Measurements from ENCODE around the gene KLHL22.

DNA sequence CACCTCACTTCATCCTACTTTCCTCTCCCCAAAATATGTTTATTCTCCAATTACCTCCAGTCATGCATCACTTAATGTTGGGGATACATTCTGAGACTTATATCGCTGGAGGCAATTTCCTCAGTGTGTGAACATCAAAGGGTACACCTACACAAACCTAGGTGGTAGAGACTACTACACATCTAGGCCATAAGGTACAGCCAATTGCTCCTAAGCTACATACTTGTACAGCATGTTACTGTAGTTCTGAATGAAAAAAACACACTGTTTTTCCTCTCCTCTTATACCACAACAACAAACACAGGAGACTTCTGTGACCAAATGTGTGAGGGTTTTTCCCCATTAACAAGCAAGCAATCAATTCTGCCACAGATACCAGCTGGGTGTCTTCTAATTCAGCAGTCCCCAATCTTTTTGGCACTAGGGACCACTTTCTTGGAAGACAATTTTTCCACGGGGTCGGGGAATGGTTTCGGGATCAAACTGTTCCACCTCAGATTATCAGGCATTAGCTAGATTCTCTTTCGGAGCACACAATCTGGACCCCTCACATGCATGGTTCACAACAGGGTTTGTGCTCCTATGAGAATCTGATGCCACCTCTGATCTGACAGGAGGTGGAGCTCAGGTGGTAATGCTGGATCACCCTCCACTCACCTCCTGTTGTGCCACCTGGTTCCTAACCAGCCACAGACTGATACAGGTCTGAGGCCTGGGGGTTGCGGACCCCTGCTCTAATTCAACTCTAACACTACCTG lies 5.2 kb downstream of the KLHL22 start:
- no peak for TF ChIP-seq EP300 (IDR thresholded peaks at IDR 0.05; ENCODE audit: borderline replicate concordance in 1 of 2, low read depth in 2 of 2, low read length in 2 of 2)
- TF ChIP-seq CREB1 (IDR thresholded peaks at IDR 0.05) = no peak
- TF ChIP-seq HDAC6 (IDR thresholded peaks at IDR 0.05; ENCODE audit: low read depth, low read length) = no peak
- TF ChIP-seq SIN3A (conservative IDR thresholded peaks at IDR 0.05 in 1 of 2, IDR thresholded peaks at IDR 0.05 in 1 of 2; ENCODE audit: low read depth in 1 of 2, low read length in 2 of 2) = no peak
- TF ChIP-seq, protein P1, sequence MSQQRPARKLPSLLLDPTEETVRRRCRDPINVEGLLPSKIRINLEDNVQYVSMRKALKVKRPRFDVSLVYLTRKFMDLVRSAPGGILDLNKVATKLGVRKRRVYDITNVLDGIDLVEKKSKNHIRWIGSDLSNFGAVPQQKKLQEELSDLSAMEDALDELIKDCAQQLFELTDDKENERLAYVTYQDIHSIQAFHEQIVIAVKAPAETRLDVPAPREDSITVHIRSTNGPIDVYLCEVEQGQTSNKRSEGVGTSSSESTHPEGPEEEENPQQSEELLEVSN (IDR thresholded peaks at IDR 0.05) = no peak
- TF ChIP-seq, protein P2, sequence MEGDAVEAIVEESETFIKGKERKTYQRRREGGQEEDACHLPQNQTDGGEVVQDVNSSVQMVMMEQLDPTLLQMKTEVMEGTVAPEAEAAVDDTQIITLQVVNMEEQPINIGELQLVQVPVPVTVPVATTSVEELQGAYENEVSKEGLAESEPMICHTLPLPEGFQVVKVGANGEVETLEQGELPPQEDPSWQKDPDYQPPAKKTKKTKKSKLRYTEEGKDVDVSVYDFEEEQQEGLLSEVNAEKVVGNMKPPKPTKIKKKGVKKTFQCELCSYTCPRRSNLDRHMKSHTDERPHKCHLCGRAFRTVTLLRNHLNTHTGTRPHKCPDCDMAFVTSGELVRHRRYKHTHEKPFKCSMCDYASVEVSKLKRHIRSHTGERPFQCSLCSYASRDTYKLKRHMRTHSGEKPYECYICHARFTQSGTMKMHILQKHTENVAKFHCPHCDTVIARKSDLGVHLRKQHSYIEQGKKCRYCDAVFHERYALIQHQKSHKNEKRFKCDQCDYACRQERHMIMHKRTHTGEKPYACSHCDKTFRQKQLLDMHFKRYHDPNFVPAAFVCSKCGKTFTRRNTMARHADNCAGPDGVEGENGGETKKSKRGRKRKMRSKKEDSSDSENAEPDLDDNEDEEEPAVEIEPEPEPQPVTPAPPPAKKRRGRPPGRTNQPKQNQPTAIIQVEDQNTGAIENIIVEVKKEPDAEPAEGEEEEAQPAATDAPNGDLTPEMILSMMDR (IDR thresholded peaks at IDR 0.05; ENCODE audit: control extremely low read depth in 1 of 3, insufficient read depth in 1 of 3, low read depth in 1 of 3, low read length in 3 of 3) = no peak
- TF ChIP-seq SP2 (IDR thresholded peaks at IDR 0.05; ENCODE audit: low read length) = no peak
- TF ChIP-seq, protein P3, sequence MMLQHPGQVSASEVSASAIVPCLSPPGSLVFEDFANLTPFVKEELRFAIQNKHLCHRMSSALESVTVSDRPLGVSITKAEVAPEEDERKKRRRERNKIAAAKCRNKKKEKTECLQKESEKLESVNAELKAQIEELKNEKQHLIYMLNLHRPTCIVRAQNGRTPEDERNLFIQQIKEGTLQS (IDR thresholded peaks at IDR 0.05; ENCODE audit: insufficient read depth, low read depth, low read length) = no peak
- TF ChIP-seq EZH2 (IDR thresholded peaks at IDR 0.05; ENCODE audit: low read depth, low read length, severe bottlenecking) = no peak
- no peak for TF ChIP-seq TBP (IDR thresholded peaks at IDR 0.05; ENCODE audit: low read depth, low read length)
- no peak for TF ChIP-seq TCF12 (IDR thresholded peaks at IDR 0.05; ENCODE audit: low read depth, low read length)
- TF ChIP-seq SRF (IDR thresholded peaks at IDR 0.05; ENCODE audit: low read depth, low read length) = no peak
- no peak for TF ChIP-seq KDM1A (IDR thresholded peaks at IDR 0.05; ENCODE audit: borderline replicate concordance, low read length)

All from H1 (cell line).